Measurements from ENCODE around the gene MTLN. TPM values are rescaled to one million over a fixed set of nuclear protein-coding genes. Genes with fewer than 3 reads are reported as not detected.
"Not testable (repeated sequence)": the region's sequence is repeated elsewhere in the genome, so short reads cannot be mapped to it uniquely, and the experiment has no call there.

The MTLN gene, protein sequence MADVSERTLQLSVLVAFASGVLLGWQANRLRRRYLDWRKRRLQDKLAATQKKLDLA
- 100 to 1,000 TPM; 111 to 261 TPM for total RNA-seq

DNA sequence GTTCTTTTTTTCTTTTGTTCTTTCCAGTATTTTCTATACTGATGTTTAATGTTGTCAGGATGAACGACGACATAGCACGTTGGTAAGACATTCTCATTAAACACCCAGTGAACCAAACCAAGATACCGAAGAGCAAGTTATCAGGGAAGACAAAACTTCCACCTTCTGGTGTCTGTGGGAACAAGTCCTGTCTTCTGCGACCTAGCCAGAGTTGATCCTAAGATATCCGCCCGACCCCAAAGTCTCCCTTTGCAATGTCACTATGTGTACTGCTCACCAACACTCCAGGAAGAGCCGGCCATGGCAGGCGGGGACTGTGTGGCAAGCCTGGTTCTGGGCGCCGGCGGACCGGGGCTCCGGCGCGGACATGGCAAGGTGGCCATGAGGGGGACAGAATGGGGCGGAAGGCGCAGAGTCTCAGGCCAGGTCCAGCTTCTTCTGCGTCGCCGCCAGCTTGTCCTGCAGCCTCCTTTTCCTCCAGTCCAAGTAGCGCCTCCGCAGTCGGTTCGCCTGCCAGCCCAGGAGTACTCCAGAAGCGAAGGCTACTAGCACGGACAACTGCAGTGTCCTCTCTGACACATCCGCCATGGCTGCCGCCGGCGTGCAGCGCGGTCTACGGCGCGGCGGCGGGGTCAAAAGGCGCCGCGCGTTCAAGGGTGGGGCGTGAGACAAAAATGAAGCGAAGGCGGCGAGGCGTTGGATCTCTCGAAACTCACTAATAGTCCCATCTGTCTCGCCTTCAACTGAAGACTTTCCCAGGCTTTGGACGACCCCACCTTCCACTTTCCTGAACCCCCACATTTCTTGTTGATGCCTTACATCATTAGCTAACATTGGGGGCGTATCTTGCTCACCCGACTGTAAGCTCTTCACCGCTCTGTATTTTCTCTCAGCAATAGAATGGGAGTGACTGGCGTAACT lies at the start of gene MTLN:
MTLN (minus strand) TSS at position 610 of the 921 bp plus-strand sequence; CDS start at position 588, 22 bp downstream.
- Histone ChIP-seq H3K9me3 (peaks cover 0 to 3% of the 10 kb centered on the region in 2 donors), H3K36me3 (no peaks in the 10 kb centered on the region), H3K4me3 (peak within 1 kb of the TSS; percentile 64 to 79), H3K4me1 (peaks cover 0 to 15% of the 10 kb centered on the region in 2 donors), H3K27me3 (no peaks in the 10 kb centered on the region), H3K27ac (peak within 1 kb of the TSS; percentile 84 to 90)
- peak; percentile 68 for DNase-seq (ENCODE audit: low spot score)
- TF ChIP-seq, protein P1, sequence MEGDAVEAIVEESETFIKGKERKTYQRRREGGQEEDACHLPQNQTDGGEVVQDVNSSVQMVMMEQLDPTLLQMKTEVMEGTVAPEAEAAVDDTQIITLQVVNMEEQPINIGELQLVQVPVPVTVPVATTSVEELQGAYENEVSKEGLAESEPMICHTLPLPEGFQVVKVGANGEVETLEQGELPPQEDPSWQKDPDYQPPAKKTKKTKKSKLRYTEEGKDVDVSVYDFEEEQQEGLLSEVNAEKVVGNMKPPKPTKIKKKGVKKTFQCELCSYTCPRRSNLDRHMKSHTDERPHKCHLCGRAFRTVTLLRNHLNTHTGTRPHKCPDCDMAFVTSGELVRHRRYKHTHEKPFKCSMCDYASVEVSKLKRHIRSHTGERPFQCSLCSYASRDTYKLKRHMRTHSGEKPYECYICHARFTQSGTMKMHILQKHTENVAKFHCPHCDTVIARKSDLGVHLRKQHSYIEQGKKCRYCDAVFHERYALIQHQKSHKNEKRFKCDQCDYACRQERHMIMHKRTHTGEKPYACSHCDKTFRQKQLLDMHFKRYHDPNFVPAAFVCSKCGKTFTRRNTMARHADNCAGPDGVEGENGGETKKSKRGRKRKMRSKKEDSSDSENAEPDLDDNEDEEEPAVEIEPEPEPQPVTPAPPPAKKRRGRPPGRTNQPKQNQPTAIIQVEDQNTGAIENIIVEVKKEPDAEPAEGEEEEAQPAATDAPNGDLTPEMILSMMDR (IDR thresholded peaks at IDR 0.05), result peak in 1 of 2 donors; percentile 34

DNA sequence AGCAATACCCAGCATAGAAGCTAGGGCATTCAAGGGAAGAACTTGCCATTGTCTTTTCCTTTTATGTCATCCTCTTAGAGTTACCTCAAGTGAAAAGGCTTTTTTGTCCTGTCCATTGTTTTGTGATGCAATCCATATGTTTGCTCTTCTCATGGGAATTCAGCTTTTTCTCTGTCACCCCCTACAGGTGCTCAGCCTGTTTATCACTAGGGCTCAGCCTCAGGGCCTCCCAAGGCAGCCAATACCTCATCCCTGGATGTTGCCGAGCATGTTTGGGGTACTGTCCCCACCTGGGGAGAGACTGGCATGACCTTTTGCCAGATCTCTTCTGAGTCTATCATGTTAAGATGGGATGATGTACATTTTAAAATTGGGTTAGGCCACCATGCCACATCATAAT lies 49.6 kb upstream of the MTLN start:
- not testable (repeated sequence) for H3K4me1 ChIP-seq; H3K4me3 ChIP-seq; DNase-seq (ENCODE audit: low spot score); H3K27ac ChIP-seq; H3K36me3 ChIP-seq; H3K9me3 ChIP-seq; H3K27me3 ChIP-seq

DNA sequence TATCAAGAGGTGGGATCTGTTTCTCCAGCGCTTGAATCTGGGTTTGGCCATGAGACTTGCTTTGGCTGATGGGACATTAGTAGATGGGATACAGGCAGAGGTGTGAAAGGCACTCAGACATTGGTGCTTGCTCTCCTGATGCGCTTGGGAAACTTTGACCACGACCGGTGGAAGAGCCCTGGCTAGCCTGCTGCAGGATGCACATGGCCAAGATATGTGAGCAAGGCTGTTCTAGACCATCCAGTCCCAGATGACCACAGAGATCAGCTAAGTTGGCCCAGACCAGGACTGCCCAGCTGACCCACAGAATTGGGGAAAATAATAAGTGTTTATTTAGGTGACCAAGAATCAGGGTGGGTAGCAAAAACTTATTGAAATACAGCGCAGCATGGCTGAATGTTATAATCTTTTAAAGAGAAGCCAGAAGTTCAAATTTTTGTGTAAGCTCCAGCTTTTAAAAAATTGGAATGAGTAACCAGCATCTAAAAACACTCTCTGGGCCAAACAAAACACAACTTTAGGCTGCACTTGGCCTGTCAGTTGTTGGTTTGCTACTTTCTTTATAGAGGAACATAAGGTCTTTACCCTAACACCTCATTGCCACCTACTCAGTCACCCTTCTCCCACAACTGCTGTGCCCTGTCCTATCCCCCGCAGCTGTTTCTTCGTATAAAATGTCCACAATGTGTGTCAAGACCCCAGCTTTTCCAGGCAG lies 35.9 kb upstream of the MTLN start:
- H3K4me1 ChIP-seq, H3K27me3 ChIP-seq, H3K27ac ChIP-seq, H3K4me3 ChIP-seq, H3K36me3 ChIP-seq, H3K9me3 ChIP-seq: not testable (repeated sequence)
- peak; percentile 57 for DNase-seq (ENCODE audit: low spot score)

DNA sequence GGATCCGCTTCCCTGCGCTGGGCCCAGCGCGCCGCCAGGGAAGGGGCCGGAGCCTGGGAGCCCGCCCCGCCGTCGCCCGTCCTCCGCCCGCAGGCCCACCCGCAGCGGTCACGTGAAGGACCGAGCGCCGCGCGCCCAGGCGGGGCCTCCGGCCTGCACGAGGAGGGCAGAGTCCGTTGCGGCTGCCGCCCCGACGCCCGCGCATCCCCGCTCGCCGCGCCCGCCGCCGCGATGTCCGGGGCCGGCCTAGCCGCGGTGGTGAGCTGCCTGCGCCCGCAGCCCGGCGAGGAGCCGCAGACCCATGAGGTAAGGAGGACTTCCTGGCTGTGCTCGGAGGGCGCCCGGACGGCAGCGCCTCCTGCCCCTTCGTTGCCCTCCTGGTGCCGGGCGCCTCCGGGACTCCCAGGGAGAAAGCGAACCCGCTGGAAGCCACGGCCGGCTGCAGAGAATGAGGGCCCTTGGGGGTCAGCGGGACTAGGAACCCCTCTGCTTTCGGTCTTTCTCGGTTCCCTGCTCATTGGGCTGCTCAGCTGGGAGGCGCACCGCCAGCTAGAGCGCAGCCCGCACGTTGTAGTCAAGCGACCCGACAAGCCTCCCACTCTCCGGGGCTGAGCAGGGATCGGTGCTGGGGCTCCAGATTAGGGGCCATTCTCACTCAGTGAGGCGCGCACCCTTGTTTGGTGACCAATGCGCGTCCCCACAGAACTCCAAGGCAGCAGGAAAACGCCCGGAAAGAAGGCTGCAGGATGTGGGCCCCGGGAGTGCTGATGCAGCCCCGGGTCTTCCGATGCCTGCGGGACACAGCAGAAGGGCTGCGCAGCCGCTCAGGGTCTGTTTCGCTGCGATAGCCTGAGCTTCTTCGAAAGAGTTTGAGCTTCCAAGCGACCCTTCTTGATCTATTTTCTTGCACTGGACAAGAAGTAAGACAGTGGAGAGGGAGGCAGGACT lies 33.4 kb upstream of the MTLN start:
- not testable (repeated sequence) for H3K9me3 ChIP-seq; H3K27me3 ChIP-seq; H3K27ac ChIP-seq; H3K4me3 ChIP-seq; H3K4me1 ChIP-seq; H3K36me3 ChIP-seq; DNase-seq (ENCODE audit: low spot score)

DNA sequence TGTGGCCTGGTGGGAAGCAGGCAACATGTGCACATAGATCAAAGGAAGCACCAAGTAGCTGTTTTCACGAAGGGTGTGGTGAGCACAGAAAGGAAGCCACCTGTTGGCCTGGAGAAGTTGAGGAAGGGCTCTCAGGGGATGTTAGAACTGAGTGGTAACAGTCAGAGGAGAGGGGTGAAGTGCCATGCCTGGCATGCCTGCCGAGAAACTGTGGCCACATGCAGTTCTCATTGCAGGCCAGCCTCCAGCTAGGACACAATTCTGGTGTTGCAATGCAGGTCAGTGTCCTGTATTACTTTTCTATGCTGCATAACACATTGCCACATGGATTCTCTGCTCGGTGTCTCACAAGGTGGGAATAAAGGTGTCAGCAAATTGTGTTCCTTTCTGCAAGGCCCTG lies 30.9 kb upstream of the MTLN start:
- not testable (repeated sequence) for H3K4me1 ChIP-seq; H3K9me3 ChIP-seq; H3K27me3 ChIP-seq; H3K27ac ChIP-seq; DNase-seq (ENCODE audit: low spot score); H3K36me3 ChIP-seq; H3K4me3 ChIP-seq

DNA sequence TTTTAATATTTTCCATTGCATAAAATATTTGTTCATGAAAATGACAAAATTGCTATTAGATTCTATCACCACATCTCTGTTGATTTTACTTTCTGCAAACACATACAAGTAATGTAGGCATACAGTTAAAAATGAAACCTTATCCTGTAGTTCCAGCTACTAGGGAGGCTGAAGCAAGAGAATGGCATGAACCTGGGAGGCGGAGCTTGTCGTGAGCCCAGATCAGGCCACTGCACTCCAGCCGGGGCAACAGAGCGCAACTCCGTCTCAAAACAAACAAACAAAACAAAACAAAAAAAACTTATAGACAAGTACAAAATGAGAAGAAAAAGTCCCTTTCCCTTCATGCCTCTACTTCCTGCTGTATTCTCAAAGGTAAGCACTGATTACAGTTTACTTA lies 22.2 kb upstream of the MTLN start:
- H3K9me3 ChIP-seq, H3K27me3 ChIP-seq: not testable (repeated sequence)

DNA sequence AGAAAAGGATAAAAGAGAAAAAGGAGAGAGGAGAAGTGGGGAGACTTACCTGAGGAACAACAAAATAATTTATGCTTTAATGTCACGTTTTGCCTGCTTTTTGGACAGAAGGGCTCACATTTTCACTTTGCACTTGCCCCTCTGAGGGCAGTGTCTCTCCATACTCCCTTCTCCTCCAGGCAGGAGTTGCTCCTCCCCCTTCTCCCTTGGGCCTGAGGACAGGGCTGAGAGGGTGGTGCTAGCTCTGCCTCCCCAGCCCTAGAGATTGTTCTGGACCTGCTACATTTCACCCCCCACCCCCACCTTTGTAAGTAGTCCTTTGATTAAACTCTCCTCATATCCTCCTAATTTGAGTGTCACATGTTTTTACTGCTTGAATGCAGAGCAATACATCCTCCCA lies 17.5 kb upstream of the MTLN start:
- H3K4me1 ChIP-seq; H3K36me3 ChIP-seq; H3K27me3 ChIP-seq; H3K27ac ChIP-seq; DNase-seq (ENCODE audit: low spot score); H3K4me3 ChIP-seq; H3K9me3 ChIP-seq: not testable (repeated sequence)

More for the DNA sequence above, 22.2 kb upstream of the MTLN start:
- not testable (repeated sequence) for H3K4me1 ChIP-seq; H3K36me3 ChIP-seq; H3K4me3 ChIP-seq; DNase-seq (ENCODE audit: low spot score); H3K27ac ChIP-seq

DNA sequence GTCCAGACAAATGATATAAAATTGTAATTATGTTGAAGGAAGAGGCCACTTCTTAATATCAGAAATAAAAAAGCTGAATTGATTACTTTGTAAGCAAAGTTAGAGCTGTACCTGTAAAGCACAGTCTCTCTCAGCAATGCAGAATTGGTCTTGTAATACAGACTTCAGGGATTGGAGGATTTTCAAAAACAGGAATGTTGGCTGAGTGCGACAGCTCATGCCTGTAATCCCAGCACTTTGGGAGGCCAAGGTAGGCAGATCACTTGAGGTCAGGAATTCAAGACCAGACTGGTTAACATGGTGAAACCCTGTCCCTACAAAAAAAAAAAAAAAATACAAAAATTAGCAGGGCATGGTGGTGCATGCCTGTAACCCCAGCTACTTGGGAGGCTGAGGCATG lies 10.3 kb upstream of the MTLN start:
- not testable (repeated sequence) for H3K9me3 ChIP-seq; H3K4me3 ChIP-seq; DNase-seq (ENCODE audit: low spot score); H3K36me3 ChIP-seq; H3K4me1 ChIP-seq; H3K27ac ChIP-seq; H3K27me3 ChIP-seq

DNA sequence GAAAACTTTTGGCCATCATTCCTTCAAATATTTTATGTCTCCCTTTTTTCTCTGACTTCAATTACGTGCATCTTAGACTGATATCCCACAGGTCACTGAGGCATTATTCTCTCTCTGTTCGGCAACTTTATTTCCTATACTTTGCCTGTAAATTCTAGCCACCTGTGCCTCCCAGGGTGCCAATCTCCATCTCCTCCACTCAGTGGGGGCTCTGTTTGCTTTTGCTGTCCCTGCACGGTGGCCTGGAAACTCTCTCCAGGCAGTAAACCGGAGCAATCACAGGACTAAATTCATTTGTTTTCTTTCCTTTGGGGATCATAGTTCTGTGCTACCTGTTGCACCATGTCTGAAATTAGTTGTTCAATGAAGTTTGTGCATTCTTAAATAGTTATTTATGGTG lies 9.6 kb upstream of the MTLN start:
- H3K4me3 ChIP-seq, result no peak overlapping the region
- TF ChIP-seq, protein P1 (IDR thresholded peaks at IDR 0.05), result no peak

More for the DNA sequence above, 9.6 kb upstream of the MTLN start:
- Histone ChIP-seq H3K36me3 (no peaks in the 10 kb centered on the region), H3K27me3 (no peaks in the 10 kb centered on the region), H3K9me3 (no peaks in the 10 kb centered on the region), H3K27ac (no peak overlapping the region), H3K4me1 (no peaks in the 10 kb centered on the region)
- no peak for DNase-seq (ENCODE audit: low spot score)
